Panc1 (cell line): Measurements from ENCODE around the gene SOX5. TPM values are rescaled to one million over a fixed set of nuclear protein-coding genes. Genes with fewer than 3 reads are reported as not detected.

Experiments used
- ATAC-seq: fragments of 200-7000 bp; cut with Tn5 transposase; 2 replicates; pipeline ENCODE4 v1.9.1; 2020; ENCODE audit warnings: mild to moderate bottlenecking, moderate library complexity
- BruUV-seq: library from RNA; stranded (reverse); fragments of 400-500 nt; replicated peaks from 2 replicates; lab custom pipeline; 2021; lab: Mats Ljungman, UMichigan
- CTCF ChIA-PET: fragments of 300-600 bp; sonication (Branson Sonifier 250); formaldehyde crosslinking; loops from one replicate; lab custom pipeline; 2022; ENCODE audit warnings: antibody characterized with exemption; lab: Charles Lee
- POLR2A ChIA-PET: fragments of 300-600 bp; sonication (Branson Sonifier 250); formaldehyde crosslinking; loops from one replicate; lab custom pipeline; 2022; ENCODE audit warnings: antibody characterized with exemption; lab: Charles Lee
- DNase-seq: peaks from one replicate; pipeline ENCODE4 v3.0.0-alpha.2; 2010; ENCODE audit warnings: low read depth, low spot score
- H3K27ac ChIP-seq: 2 replicates; pipeline ENCODE4 v1.5.1; 2011; ENCODE audit warnings: mild to moderate bottlenecking, low read length, inconsistent platforms
- H3K27me3 ChIP-seq: fragments of 200-500 bp; sonication (Bioruptor generic); 2 replicates; pipeline ENCODE4 v1.6.0; 2014; ENCODE audit warnings: low read length, inconsistent platforms; ENCODE audit not compliant: control insufficient read depth, insufficient read depth
- H3K36me3 ChIP-seq: fragments of 200-500 bp; sonication (Bioruptor generic); 2 replicates; pipeline ENCODE4 v1.5.1; 2014; ENCODE audit warnings: inconsistent platforms, mild to moderate bottlenecking, low read length, moderate library complexity; ENCODE audit not compliant: control insufficient read depth, insufficient read depth
- H3K4me1 ChIP-seq: 2 replicates; pipeline ENCODE4 v1.5.1; 2011; ENCODE audit warnings: inconsistent platforms, mild to moderate bottlenecking, low read length, moderate library complexity; ENCODE audit not compliant: control insufficient read depth, insufficient read depth
- H3K4me3 ChIP-seq, 2 experiments: 2 replicates each; pipeline ENCODE4 v1.5.1; 2011 to 2012; ENCODE audit warnings: low read depth in 2 of 2, low read length in 2 of 2, mild to moderate bottlenecking in 2 of 2, inconsistent platforms in 1 of 2, moderate library complexity in 1 of 2
- H3K9me3 ChIP-seq: fragments of 200-500 bp; sonication (Bioruptor generic); 2 replicates; pipeline ENCODE4 v1.5.1; 2014; ENCODE audit warnings: low read depth, mild to moderate bottlenecking, inconsistent platforms, low read length, moderate library complexity; ENCODE audit not compliant: control insufficient read depth, insufficient read depth
- POLR2AphosphoS5 ChIP-seq: IDR thresholded peaks from 2 replicates; pipeline ENCODE4 v1.6.1; 2012; ENCODE audit warnings: mild to moderate bottlenecking, low read depth, low read length, moderate library complexity
- SIN3A ChIP-seq: IDR thresholded peaks from 2 replicates; pipeline ENCODE4 v1.6.1; 2012; ENCODE audit warnings: low read depth, mild to moderate bottlenecking, low read length, moderate library complexity, borderline replicate concordance; ENCODE audit not compliant: insufficient read depth
- TCF7L2 ChIP-seq: IDR thresholded peaks from 2 replicates; pipeline ENCODE4 v1.6.1; 2011; ENCODE audit warnings: mild to moderate bottlenecking, low read depth, low read length, inconsistent platforms
- in situ Hi-C: cut with HindIII; loops from 2 replicates; pipeline ENCODE4 v1.10.0; 2016; ENCODE audit warnings: low sequenced_read_pairs, low pct_unique_long_range_greater_than_20kb
- intact Hi-C: fragments of 100-400 bp; cut with micrococcal nuclease; formaldehyde crosslinking; loops from one replicate; pipeline ENCODE4 v1.10.0; 2022; ENCODE audit not compliant: unreplicated experiment
- total RNA-seq: library from RNA; stranded (reverse); gene quantifications from one replicate; pipeline ENCODE4 v1.2.1, GENCODE V29; 2021; ENCODE audit not compliant: unreplicated experiment
- TF ChIP-seq, protein P1 (sequence below), 2 experiments: IDR thresholded peaks; 2 replicates each; pipeline ENCODE4 v1.6.1; 2011 to 2012; ENCODE audit warnings: low read depth in 2 of 2, control low read depth in 1 of 2, low read length in 1 of 2, mild to moderate bottlenecking in 1 of 2, moderate library complexity in 1 of 2; ENCODE audit not compliant: insufficient read depth in 1 of 2
- TF ChIP-seq, protein P2 (sequence below): fragments of 450-650 bp; IDR thresholded peaks from 2 replicates; pipeline ENCODE4 v1.5.1; 2017; ENCODE audit warnings: mild to moderate bottlenecking

SOX5 gene
- total RNA-seq, 1 experiment from 2014 or later = 0.23 TPM

GRCh38 chr12:23631786-23632377 lies 317.6 kb downstream of the SOX5 start:
- intact Hi-C loops = no loop called here
- no peak for TF ChIP-seq SIN3A
- TF ChIP-seq, protein P1, sequence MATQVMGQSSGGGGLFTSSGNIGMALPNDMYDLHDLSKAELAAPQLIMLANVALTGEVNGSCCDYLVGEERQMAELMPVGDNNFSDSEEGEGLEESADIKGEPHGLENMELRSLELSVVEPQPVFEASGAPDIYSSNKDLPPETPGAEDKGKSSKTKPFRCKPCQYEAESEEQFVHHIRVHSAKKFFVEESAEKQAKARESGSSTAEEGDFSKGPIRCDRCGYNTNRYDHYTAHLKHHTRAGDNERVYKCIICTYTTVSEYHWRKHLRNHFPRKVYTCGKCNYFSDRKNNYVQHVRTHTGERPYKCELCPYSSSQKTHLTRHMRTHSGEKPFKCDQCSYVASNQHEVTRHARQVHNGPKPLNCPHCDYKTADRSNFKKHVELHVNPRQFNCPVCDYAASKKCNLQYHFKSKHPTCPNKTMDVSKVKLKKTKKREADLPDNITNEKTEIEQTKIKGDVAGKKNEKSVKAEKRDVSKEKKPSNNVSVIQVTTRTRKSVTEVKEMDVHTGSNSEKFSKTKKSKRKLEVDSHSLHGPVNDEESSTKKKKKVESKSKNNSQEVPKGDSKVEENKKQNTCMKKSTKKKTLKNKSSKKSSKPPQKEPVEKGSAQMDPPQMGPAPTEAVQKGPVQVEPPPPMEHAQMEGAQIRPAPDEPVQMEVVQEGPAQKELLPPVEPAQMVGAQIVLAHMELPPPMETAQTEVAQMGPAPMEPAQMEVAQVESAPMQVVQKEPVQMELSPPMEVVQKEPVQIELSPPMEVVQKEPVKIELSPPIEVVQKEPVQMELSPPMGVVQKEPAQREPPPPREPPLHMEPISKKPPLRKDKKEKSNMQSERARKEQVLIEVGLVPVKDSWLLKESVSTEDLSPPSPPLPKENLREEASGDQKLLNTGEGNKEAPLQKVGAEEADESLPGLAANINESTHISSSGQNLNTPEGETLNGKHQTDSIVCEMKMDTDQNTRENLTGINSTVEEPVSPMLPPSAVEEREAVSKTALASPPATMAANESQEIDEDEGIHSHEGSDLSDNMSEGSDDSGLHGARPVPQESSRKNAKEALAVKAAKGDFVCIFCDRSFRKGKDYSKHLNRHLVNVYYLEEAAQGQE (IDR thresholded peaks at IDR 0.05; ENCODE audit: insufficient read depth in 1 of 2, low read depth in 2 of 2, low read length in 1 of 2) = no peak
- TF ChIP-seq, protein P2, sequence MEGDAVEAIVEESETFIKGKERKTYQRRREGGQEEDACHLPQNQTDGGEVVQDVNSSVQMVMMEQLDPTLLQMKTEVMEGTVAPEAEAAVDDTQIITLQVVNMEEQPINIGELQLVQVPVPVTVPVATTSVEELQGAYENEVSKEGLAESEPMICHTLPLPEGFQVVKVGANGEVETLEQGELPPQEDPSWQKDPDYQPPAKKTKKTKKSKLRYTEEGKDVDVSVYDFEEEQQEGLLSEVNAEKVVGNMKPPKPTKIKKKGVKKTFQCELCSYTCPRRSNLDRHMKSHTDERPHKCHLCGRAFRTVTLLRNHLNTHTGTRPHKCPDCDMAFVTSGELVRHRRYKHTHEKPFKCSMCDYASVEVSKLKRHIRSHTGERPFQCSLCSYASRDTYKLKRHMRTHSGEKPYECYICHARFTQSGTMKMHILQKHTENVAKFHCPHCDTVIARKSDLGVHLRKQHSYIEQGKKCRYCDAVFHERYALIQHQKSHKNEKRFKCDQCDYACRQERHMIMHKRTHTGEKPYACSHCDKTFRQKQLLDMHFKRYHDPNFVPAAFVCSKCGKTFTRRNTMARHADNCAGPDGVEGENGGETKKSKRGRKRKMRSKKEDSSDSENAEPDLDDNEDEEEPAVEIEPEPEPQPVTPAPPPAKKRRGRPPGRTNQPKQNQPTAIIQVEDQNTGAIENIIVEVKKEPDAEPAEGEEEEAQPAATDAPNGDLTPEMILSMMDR = no peak
- TF ChIP-seq POLR2AphosphoS5 = no peak
- TF ChIP-seq TCF7L2 = no peak
- ChIA-PET POLR2A (no interaction called here), CTCF (no interaction called here)
- H3K4me1 ChIP-seq = no peaks in the 10 kb centered on the region
- ATAC-seq = no peak
- BruUV-seq = no TSS peak
- H3K4me3 ChIP-seq = no peak overlapping the region
- no peaks in the 10 kb centered on the region for H3K27me3 ChIP-seq
- H3K36me3 ChIP-seq = no peaks in the 10 kb centered on the region
- H3K27ac ChIP-seq = no peak overlapping the region
- no peaks in the 10 kb centered on the region for H3K9me3 ChIP-seq
- in situ Hi-C loops = no loop called here
- DNase-seq = no peak

DNA sequence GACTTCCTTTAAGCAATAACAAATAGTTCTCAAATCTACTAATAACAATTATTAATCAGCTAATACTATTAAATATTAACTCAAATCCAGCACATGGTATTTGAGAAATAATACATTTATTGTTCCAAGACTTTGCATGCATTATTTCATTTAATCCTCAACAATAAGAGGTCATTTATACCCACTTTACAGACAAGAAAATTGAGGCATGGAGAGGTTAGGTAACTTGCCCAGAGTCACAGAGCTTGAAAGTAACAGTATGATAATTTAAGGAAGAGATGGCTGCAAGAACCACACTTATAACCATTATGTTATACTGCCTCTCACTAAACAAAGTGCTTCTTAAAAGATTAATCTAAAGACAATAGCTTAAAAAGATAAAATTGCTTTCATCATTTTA lies 318.9 kb downstream of the SOX5 start:
- intact Hi-C loops = no loop called here
- in situ Hi-C loops = no loop called here

More for the DNA sequence above, 318.9 kb downstream of the SOX5 start:
- H3K4me3 ChIP-seq = no peak overlapping the region
- H3K4me1 ChIP-seq = no peaks in the 10 kb centered on the region
- ATAC-seq (no peak), DNase-seq (no peak)
- POLR2A ChIA-PET = no interaction called here
- H3K36me3 ChIP-seq = no peaks in the 10 kb centered on the region
- CTCF ChIA-PET = no interaction called here
- no peaks in the 10 kb centered on the region for H3K9me3 ChIP-seq
- TF ChIP-seq POLR2AphosphoS5 (no peak), TCF7L2 (no peak), SIN3A (no peak)
- TF ChIP-seq, protein P1 (IDR thresholded peaks at IDR 0.05; ENCODE audit: insufficient read depth in 1 of 2, low read depth in 2 of 2, low read length in 1 of 2) = no peak
- TF ChIP-seq, protein P2 = no peak
- no peak overlapping the region for H3K27ac ChIP-seq
- no TSS peak for BruUV-seq
- no peaks in the 10 kb centered on the region for H3K27me3 ChIP-seq
